HG03097 (cell line): ENCODE measurements around the gene PRDM2.

Source experiments
- ATAC-seq: cut with Tn5 transposase; IDR thresholded peaks from one replicate; pipeline ENCODE4 v1.9.1; 2021; ENCODE audit not compliant: unreplicated experiment, low FRiP score

The PRDM2 gene

DNA sequence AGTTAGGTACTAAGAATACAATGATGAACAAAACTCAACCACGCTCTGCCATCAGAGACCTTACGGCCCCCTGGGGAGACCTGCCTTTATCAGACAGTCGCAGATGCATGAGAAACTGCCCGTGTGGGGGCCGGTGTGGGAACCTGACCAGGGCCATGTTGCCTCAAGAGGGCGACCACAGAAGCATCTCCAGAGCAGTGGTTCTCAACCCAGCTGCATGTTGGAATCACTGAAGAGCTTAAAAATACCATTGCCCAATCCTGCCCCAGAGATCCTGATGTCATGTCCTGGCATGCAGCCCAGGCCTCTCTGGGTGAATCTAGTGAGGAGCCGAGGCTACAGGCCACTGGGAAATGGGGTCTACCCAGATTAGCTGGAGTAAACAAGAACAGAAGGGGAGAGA lies 108.7 kb downstream of the PRDM2 start:
- ATAC-seq, result no peak

- no peak for ATAC-seq
Measured at GRCh38 chr1:13809461-13810159, 109.6 kb downstream of the PRDM2 start.

GRCh38 chr1:13812456-13813397 lies 112.7 kb downstream of the PRDM2 start:
- ATAC-seq, result no peak

- ATAC-seq, result no peak
Measured at GRCh38 chr1:13813398-13814012, 113.5 kb downstream of the PRDM2 start.

GRCh38 chr1:13814131-13814530 lies 114.1 kb downstream of the PRDM2 start:
- no peak for ATAC-seq

DNA sequence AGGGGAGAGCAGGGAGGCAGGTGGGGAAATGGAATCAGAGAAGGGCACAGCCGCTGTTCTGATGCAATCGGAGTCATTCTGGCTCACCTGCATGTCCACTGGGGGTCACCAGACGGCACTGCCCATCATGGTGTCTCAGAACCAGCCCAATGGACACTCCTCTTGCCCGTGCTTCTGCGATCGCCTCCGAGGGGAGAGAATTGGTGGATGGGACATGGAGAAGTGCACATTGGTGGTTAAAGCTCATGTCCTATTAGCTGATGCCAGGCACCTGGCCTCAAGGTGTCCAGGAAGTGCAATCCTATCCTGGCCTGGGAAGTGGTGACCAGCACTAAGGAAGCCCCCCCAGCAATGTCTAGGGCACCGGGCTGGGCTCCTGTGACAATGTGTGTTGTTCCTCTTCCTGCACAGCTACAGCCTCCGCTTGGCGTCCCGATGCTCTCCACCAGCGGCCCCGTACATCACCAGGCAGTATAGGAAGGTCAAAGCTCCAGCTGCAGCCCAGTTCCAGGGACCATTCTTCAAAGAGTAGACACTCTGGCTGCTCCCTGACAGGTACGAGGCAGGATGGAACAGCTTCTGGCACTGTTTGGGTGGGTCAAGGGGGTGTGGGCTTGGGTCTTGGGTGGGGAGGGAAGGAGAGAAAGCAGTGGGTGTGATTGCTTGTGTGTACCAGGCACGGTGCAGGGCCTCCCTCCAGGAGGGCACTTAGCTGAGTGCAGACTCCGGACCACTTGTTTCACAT lies 116.2 kb downstream of the PRDM2 start:
- no peak for ATAC-seq

DNA sequence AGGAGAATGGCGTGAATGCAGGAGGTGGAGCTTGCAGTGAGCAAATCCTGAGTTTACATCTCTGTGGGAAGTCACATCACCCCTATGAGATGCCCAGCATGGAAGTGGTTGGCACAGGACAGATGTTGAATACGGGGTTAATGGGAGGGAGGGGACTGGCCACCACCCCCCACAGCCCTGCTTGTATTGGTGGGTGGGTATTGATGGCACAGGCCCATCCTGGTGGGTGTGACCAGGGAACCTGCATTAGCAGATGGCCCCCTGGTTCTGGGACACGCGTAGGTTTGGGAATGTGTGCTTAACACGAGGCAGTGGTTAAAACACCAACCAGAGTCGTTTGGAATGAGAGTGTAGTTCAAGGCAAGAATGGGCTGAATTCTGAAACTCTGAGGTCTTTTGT lies 117.9 kb downstream of the PRDM2 start:
- no peak for ATAC-seq

- ATAC-seq, result no peak
Measured at GRCh38 chr1:13818926-13819325, 118.9 kb downstream of the PRDM2 start.

GRCh38 chr1:13819642-13820041 lies 119.7 kb downstream of the PRDM2 start:
- ATAC-seq, result no peak

DNA sequence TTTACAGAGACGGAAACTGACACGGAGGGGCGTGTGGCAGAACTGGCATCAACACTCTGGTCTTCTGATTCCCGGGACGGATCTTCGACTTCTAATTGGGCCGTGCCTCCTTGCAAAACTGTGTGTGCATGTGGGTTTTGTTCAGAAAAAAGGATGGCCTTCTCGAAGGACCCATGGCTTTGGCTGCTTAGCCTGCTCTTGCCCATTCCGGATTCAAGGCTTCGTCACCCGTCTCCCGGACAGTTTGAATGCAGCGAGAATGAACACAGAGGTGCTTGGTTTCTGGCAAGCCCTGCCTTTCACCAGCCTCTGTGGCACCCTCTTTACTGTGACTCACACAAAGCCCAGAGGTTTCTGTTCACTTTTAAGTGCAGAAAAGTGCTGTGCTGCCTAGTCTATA lies 120.1 kb downstream of the PRDM2 start:
- no peak for ATAC-seq

DNA sequence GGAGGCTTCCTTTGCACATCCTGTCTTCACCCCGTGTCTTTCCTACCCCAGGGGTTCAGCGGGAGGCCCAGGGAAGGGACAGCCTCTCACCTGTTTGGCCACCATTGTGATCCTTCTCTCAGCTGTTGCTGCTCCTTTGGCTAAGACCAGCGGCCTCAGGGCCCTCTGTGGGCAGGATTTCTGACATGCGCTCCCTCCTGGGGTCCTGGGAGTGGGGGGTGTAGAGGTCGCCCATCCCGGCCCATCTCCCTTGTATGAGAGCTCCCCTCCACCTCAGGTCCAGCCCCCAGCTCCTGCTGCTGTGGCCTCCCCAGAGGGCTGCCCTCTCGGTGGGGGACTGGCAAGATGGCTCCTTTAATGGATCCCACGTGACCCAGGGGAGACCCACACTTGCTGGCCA lies 120.5 kb downstream of the PRDM2 start:
- ATAC-seq, result no peak

- no peak for ATAC-seq
Measured at GRCh38 chr1:13823126-13823880, 123.3 kb downstream of the PRDM2 start.

DNA sequence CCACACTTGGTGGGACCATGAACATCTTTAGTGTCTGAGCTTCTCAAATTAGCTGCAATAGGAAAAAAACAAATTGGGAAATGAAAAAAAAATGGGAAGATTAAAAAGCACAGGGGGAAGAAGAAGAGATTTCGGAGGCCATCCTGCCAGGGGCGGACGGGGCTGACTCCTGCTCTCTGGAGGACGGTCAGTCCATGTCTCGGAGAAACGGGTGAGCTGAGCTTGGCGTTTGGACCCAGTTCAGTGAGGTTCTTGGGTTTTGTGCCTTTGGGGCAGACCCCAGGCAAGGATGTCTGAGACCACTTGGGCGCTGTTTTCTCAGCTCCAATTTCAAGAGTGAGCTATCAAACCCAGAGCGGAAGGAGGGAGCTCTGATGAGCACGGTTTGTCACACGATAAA lies 123.9 kb downstream of the PRDM2 start:
- no peak for ATAC-seq

- ATAC-seq, result no peak
Measured at GRCh38 chr1:13824626-13825025, 124.6 kb downstream of the PRDM2 start.

DNA sequence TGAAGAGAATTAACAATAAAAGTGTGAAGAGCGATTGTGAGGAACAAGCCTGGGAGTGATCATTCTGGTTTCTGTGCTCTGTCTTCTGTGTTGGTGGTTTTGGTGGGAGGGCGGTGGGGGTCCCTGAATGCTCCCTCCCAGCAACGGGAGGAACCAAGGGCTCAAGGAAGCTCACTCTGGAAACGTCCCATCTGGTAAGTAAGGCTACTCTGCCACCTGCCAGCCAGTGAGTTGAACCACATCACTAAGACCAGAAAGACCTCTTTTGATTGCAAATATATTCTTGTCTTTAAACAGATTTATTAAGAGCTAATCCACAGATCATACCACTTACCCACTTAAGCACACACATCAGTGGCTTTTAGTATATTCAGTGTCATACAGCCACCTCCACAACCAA lies 125.0 kb downstream of the PRDM2 start:
- no peak for ATAC-seq

DNA sequence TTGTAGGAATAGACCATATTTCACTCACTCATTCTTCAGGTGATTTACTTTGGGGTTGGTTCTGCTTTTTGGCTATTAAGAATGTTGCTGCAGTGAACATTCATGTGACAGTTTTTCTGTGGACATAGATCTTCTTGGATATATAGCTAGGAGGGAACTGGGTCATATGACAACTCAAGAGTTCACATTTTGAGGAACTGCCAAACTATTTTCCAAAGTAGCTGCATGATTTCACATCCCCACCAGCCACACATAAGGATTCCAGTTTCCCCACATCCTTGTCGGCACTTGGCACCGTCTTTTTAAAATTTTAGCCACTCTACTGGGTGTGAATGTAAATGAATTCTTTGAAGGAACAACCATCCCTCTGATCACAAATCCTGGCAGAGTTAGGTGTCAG lies 126.0 kb downstream of the PRDM2 start:
- ATAC-seq, result no peak

DNA sequence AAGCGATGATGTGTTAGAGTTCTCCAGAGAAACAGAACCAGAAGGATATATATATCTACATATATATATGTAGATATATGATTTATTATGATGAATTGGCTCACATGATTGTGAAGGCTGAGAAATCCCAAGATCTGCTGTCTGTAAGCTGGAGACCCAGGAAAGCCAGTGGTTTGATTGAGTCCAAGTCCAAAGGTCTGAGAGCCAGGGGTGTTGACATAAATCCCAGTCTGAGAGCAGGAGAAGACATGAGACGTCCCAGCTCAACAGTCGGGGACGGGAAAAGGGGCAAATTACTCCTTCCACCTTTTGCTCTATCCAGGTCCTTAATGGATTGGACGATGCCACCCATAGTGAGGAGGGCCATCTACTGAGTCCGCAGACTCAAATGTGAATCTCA lies 126.6 kb downstream of the PRDM2 start:
- no peak for ATAC-seq

DNA sequence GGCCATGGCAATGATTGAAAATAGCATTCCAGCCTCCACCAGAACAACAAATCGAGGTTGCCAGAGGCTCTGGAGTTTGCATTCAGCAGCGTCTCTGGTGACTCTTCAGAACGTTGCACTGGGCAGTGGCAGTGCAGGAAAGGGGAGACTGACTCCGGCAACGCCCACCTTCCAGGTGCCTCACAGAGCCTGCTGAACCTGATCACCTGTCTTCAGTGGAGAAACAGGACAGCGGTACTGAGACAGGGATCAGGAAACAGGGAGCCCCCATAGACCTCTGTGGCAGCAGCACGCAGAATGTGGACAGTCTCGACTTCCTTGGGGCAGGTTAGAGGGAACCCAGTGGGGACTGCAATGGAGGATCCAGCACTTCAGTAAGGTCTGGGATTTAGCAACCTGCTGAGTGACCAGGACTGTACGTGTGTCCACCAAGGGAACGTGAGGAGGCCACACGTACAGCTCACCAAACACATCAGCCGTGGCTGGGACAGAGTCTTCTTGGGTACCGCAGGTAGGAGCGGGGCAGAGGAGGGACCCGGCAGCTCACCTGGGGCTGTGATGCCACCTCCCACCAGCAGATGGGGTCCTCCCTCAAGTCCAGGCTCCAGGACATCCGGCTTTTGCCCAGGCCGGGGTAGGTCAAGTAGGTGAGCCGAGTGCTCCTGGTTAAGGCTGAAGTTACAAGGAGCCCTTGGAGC lies 128.6 kb downstream of the PRDM2 start:
- ATAC-seq, result no peak

GRCh38 chr1:13829152-13829769 lies 129.3 kb downstream of the PRDM2 start:
- no peak for ATAC-seq
